ENCODE measurements around the gene PXK.

The PXK gene

GRCh38 chr3:58349792-58350626 lies 17.3 kb downstream of the PXK start:
- Histone ChIP-seq H3K4me3 (no peak overlapping the region), H3K27ac (no peak overlapping the region), H3K36me3 (ENCODE audit: insufficient read depth, low read length) (no peaks in the 10 kb centered on the region), H3K9me3 (ENCODE audit: low read depth, low read length) (no peaks in the 10 kb centered on the region), H3K9ac (ENCODE audit: insufficient read length) (no peak overlapping the region)
- TF ChIP-seq EZH2 (IDR thresholded peaks at IDR 0.05) = no peak
- no peak for TF ChIP-seq FOXP2 (optimal IDR thresholded peaks at IDR 0.05; ENCODE audit: control extremely low read depth, extremely low read length, insufficient read depth)
- TF ChIP-seq POLR2AphosphoS5 (IDR thresholded peaks at IDR 0.05; ENCODE audit: borderline replicate concordance, low read depth, low read length) = no peak
- DNase-seq (ENCODE audit: low read depth, low spot score) = no peak

DNA sequence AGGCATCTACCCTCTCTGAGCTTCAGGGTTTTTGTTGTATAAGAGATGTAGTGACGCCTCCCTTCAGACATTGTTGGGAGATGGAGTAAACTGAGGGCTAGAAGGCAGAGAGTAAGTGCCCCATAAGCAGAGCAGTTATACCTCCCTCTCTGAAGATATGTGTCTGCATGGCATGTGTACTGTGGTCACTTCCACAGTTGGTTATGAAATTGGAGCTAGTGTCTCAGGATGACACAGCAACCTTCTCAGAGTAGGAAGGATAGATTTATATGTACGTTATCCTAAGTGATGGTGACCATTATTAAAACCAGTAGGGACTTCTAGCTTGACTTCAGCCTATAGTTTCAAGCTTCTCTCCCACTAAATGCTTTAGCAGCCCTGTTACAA lies 17.9 kb downstream of the PXK start:
- H3K9ac ChIP-seq (ENCODE audit: insufficient read length) = no peak overlapping the region
- H3K27ac ChIP-seq = no peak overlapping the region
- H3K4me3 ChIP-seq = no peak overlapping the region
- no peak for TF ChIP-seq POLR2AphosphoS5 (IDR thresholded peaks at IDR 0.05; ENCODE audit: borderline replicate concordance, low read depth, low read length)
- TF ChIP-seq EZH2 (IDR thresholded peaks at IDR 0.05) = no peak
- TF ChIP-seq FOXP2 (optimal IDR thresholded peaks at IDR 0.05; ENCODE audit: control extremely low read depth, extremely low read length, insufficient read depth) = no peak
- no peaks in the 10 kb centered on the region for H3K36me3 ChIP-seq (ENCODE audit: insufficient read depth, low read length)
- DNase-seq (ENCODE audit: low read depth, low spot score) = no peak
- H3K9me3 ChIP-seq (ENCODE audit: low read depth, low read length) = no peaks in the 10 kb centered on the region

DNA sequence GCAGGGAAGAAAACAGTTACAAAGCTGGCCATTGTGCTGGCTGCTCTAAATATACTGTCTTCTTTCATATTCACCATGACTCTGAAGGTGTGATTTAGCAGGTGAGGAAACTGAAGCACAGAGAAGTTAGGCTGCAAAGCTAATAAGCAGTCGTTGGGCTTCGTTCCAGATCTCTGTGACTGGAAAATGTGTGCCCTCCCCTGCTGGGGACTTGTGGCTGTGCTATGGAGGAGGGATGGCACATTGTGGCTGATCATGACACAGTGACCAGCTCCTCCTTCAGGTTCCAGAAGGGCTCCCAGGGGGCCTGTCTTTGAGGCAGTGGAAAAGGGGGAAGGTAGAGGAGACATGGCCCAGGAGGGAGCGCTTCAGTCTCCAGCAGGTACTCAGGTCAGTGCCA lies 19.2 kb downstream of the PXK start:
- Histone ChIP-seq H3K27ac (no peak overlapping the region), H3K9me3 (ENCODE audit: low read depth, low read length) (no peaks in the 10 kb centered on the region), H3K9ac (ENCODE audit: insufficient read length) (no peak overlapping the region), H3K4me3 (no peak overlapping the region), H3K36me3 (ENCODE audit: insufficient read depth, low read length) (no peaks in the 10 kb centered on the region)
- DNase-seq (ENCODE audit: low read depth, low spot score) = no peak
- no peak for TF ChIP-seq EZH2 (IDR thresholded peaks at IDR 0.05)
- no peak for TF ChIP-seq POLR2AphosphoS5 (IDR thresholded peaks at IDR 0.05; ENCODE audit: borderline replicate concordance, low read depth, low read length)
- TF ChIP-seq FOXP2 (optimal IDR thresholded peaks at IDR 0.05; ENCODE audit: control extremely low read depth, extremely low read length, insufficient read depth) = no peak

- H3K9ac ChIP-seq (ENCODE audit: insufficient read length) = no peak overlapping the region
- no peaks in the 10 kb centered on the region for H3K36me3 ChIP-seq (ENCODE audit: insufficient read depth, low read length)
- TF ChIP-seq EZH2 (IDR thresholded peaks at IDR 0.05) (no peak), FOXP2 (optimal IDR thresholded peaks at IDR 0.05; ENCODE audit: control extremely low read depth, extremely low read length, insufficient read depth) (no peak), POLR2AphosphoS5 (IDR thresholded peaks at IDR 0.05; ENCODE audit: borderline replicate concordance, low read depth, low read length) (no peak)
- DNase-seq (ENCODE audit: low read depth, low spot score) = no peak
- no peak overlapping the region for H3K4me3 ChIP-seq
- H3K9me3 ChIP-seq (ENCODE audit: low read depth, low read length) = no peaks in the 10 kb centered on the region
- H3K27ac ChIP-seq = no peak overlapping the region
These were observed 19.9 kb downstream of the PXK start for GRCh38 chr3:58352626-58353025.

DNA sequence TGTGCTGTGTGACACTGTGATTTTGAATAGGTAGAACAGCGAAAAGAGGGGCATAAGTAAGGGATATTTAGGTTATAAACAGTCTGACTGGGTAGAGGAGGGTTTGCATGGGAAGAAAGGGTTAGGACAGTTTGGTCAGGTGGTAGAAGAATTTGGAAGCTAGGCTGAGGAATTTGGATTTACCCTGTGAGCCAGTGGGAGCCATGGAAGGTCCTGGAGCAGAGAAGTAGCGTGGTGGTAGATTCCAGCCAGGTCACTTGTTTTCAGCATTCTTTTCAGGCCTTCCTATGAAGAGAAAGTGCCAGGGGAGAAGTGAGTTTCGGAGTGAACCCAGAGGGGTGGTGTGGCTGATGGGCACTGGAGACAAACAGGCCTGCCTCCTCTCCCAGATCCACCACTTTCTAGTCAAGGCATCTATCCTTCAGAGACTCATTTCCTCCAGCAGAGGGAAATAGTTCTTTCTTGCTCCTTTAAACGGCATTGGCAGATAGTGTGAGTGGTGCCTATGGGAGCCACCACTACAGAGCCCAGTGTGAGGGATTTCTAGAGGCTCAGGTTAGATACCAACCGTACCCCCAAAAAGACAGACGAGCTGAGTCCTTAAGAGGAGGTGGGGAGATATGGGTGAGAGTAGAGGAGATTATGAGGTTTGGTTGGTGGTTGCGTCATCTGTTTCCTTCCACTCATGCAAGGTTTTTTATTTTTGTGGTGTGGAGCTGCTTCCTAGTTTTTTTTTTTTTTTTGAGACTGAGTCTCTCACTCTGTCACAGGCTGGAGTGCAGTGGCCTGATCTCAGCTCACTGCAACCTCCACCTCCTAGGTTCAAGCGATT lies 21.2 kb downstream of the PXK start:
- no peak for TF ChIP-seq EZH2 (IDR thresholded peaks at IDR 0.05)
- TF ChIP-seq FOXP2 (optimal IDR thresholded peaks at IDR 0.05; ENCODE audit: control extremely low read depth, extremely low read length, insufficient read depth) = no peak
- TF ChIP-seq POLR2AphosphoS5 (IDR thresholded peaks at IDR 0.05; ENCODE audit: borderline replicate concordance, low read depth, low read length) = no peak
- no peaks in the 10 kb centered on the region for H3K9me3 ChIP-seq (ENCODE audit: low read depth, low read length)
- H3K9ac ChIP-seq (ENCODE audit: insufficient read length) = no peak overlapping the region
- H3K36me3 ChIP-seq (ENCODE audit: insufficient read depth, low read length) = no peaks in the 10 kb centered on the region
- no peak for DNase-seq (ENCODE audit: low read depth, low spot score)
- no peak overlapping the region for H3K4me3 ChIP-seq
- no peak overlapping the region for H3K27ac ChIP-seq

GRCh38 chr3:58355179-58355578 lies 22.5 kb downstream of the PXK start:
- DNase-seq (ENCODE audit: low read depth, low spot score) = no peak
- no peak overlapping the region for H3K4me3 ChIP-seq
- H3K27ac ChIP-seq = no peak overlapping the region
- no peaks in the 10 kb centered on the region for H3K36me3 ChIP-seq (ENCODE audit: insufficient read depth, low read length)
- no peaks in the 10 kb centered on the region for H3K9me3 ChIP-seq (ENCODE audit: low read depth, low read length)
- no peak overlapping the region for H3K9ac ChIP-seq (ENCODE audit: insufficient read length)
- TF ChIP-seq FOXP2 (optimal IDR thresholded peaks at IDR 0.05; ENCODE audit: control extremely low read depth, extremely low read length, insufficient read depth) (no peak), EZH2 (IDR thresholded peaks at IDR 0.05) (no peak), POLR2AphosphoS5 (IDR thresholded peaks at IDR 0.05; ENCODE audit: borderline replicate concordance, low read depth, low read length) (no peak)

DNA sequence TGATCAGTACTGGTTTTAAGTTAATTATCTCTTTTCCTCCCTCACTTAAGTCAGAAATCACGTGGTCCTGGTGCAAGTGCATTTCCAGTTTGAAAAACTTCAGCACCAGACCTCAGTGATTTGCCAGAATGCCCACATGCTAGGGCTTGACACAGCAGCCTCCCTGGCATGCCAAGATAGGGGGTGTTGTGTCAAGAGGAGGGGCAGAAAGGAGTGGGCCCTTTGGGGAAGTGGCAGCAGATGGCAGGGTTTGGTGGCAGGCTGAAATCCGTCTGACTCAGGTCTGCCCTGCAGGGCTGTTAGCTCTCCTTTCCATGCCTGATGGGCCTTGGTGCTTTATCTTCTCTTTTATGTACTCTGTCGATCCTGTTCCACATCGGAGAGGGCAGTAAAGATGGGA lies 23.4 kb downstream of the PXK start:
- Histone ChIP-seq H3K9me3 (ENCODE audit: low read depth, low read length) (no peaks in the 10 kb centered on the region), H3K27ac (no peak overlapping the region), H3K9ac (ENCODE audit: insufficient read length) (no peak overlapping the region), H3K4me3 (no peak overlapping the region), H3K36me3 (ENCODE audit: insufficient read depth, low read length) (no peaks in the 10 kb centered on the region)
- no peak for DNase-seq (ENCODE audit: low read depth, low spot score)
- no peak for TF ChIP-seq POLR2AphosphoS5 (IDR thresholded peaks at IDR 0.05; ENCODE audit: borderline replicate concordance, low read depth, low read length)
- no peak for TF ChIP-seq EZH2 (IDR thresholded peaks at IDR 0.05)
- TF ChIP-seq FOXP2 (optimal IDR thresholded peaks at IDR 0.05; ENCODE audit: control extremely low read depth, extremely low read length, insufficient read depth) = no peak

GRCh38 chr3:58357402-58357801 lies 24.7 kb downstream of the PXK start:
- no peak for DNase-seq (ENCODE audit: low read depth, low spot score)
- Histone ChIP-seq H3K9me3 (ENCODE audit: low read depth, low read length) (no peaks in the 10 kb centered on the region), H3K4me3 (no peak overlapping the region), H3K9ac (ENCODE audit: insufficient read length) (no peak overlapping the region), H3K27ac (no peak overlapping the region), H3K36me3 (ENCODE audit: insufficient read depth, low read length) (no peaks in the 10 kb centered on the region)
- TF ChIP-seq EZH2 (IDR thresholded peaks at IDR 0.05) (no peak), POLR2AphosphoS5 (IDR thresholded peaks at IDR 0.05; ENCODE audit: borderline replicate concordance, low read depth, low read length) (no peak), FOXP2 (optimal IDR thresholded peaks at IDR 0.05; ENCODE audit: control extremely low read depth, extremely low read length, insufficient read depth) (no peak)

Data from SK-N-MC (cell line).